Transverse colon (tissue), 4 donors: ENCODE data around the gene THSD4.

ENCODE experiments used
- POLR2A ChIP-seq: fragments of 450-650 bp; IDR thresholded peaks from one replicate; pipeline ENCODE4 v1.6.1; 2016; ENCODE audit warnings: antibody characterized with exemption, mild to moderate bottlenecking, moderate library complexity
- POLR2AphosphoS5 ChIP-seq, 3 donors: sonication (generic); formaldehyde crosslinking; IDR thresholded peaks; one replicate each; pipeline ENCODE4 v1.6.1; 2016; ENCODE audit warnings: antibody characterized with exemption in 3 of 3
- TF ChIP-seq, protein P1 (sequence below), 5 experiments: fragments of 200-600 bp in 3 of 5; fragments of 450-650 bp in 2 of 5; sonication (generic) in 3 of 5; IDR thresholded peaks; 1 replicate in 2 of 5; 2 replicates in 3 of 5; pipeline ENCODE4 v1.5.1; 2016 to 2017; ENCODE audit warnings: antibody characterized with exemption in 5 of 5, inconsistent platforms in 3 of 5, mild to moderate bottlenecking in 2 of 5, moderate library complexity in 1 of 5

DNA sequence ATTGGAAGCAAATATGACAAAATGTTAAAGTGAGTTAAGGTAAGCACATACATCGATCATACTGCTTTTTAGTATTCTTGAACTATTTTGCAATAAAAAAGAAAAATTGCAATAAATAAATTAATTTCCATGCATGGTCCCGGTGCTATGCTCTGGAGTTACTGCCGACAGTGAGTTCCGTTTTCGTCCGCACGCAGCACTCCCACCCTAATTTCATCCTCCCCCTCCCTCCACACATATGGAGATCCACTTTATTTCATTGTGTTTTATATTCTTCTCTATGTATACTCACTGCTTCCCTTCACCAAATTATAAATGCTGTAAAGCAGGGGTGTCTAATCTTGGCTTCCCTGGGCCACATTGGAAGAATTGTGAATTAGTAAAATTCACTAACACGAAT, 247.3 kb downstream of the THSD4 start:
- TF ChIP-seq, protein P1, sequence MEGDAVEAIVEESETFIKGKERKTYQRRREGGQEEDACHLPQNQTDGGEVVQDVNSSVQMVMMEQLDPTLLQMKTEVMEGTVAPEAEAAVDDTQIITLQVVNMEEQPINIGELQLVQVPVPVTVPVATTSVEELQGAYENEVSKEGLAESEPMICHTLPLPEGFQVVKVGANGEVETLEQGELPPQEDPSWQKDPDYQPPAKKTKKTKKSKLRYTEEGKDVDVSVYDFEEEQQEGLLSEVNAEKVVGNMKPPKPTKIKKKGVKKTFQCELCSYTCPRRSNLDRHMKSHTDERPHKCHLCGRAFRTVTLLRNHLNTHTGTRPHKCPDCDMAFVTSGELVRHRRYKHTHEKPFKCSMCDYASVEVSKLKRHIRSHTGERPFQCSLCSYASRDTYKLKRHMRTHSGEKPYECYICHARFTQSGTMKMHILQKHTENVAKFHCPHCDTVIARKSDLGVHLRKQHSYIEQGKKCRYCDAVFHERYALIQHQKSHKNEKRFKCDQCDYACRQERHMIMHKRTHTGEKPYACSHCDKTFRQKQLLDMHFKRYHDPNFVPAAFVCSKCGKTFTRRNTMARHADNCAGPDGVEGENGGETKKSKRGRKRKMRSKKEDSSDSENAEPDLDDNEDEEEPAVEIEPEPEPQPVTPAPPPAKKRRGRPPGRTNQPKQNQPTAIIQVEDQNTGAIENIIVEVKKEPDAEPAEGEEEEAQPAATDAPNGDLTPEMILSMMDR (IDR thresholded peaks at IDR 0.05) = no peak
- no peak for TF ChIP-seq POLR2AphosphoS5 (IDR thresholded peaks at IDR 0.05)
- no peak for TF ChIP-seq POLR2A
